CD4-positive, alpha-beta T cell treated with Interleukin-15 for 1 hour (primary cell): ENCODE measurements around the gene PTF1A.

ENCODE experiments used
- DNase-seq: peaks from one replicate; pipeline ENCODE4 v3.0.0-alpha.2; 2020

The PTF1A gene

GRCh38 chr10:23189024-23189423 lies 3.1 kb upstream of the PTF1A start:
- no peak for DNase-seq

- DNase-seq, result no peak
These were observed 994 bp upstream of the PTF1A start for GRCh38 chr10:23190872-23191763.

GRCh38 chr10:23192712-23193434 lies 761 bp downstream of the PTF1A start:
- no peak for DNase-seq

GRCh38 chr10:23193435-23194074 lies 1.4 kb downstream of the PTF1A start:
- no peak for DNase-seq

GRCh38 chr10:23194471-23194965 lies 2.4 kb downstream of the PTF1A start:
- DNase-seq, result no peak

GRCh38 chr10:23194966-23195845 lies 3.1 kb downstream of the PTF1A start:
- no peak for DNase-seq

- DNase-seq, result no peak
These were observed 3.9 kb downstream of the PTF1A start for GRCh38 chr10:23195846-23196600.

- DNase-seq, result no peak
These were observed 4.8 kb downstream of the PTF1A start for GRCh38 chr10:23196915-23197314.

- DNase-seq, result no peak
These were observed 5.3 kb downstream of the PTF1A start for GRCh38 chr10:23197416-23197861.

- DNase-seq, result no peak
These were observed 6.5 kb downstream of the PTF1A start for GRCh38 chr10:23198610-23198939.

- DNase-seq, result no peak
These were observed 7.0 kb downstream of the PTF1A start for GRCh38 chr10:23198940-23199767.

- no peak for DNase-seq
These were observed 7.8 kb downstream of the PTF1A start for GRCh38 chr10:23199768-23200511.

- DNase-seq, result no peak
These were observed 8.5 kb downstream of the PTF1A start for GRCh38 chr10:23200586-23200985.

GRCh38 chr10:23200997-23201652 lies 9.0 kb downstream of the PTF1A start:
- no peak for DNase-seq

GRCh38 chr10:23201837-23202236 lies 9.7 kb downstream of the PTF1A start:
- no peak for DNase-seq

GRCh38 chr10:23202779-23203178 lies 10.7 kb downstream of the PTF1A start:
- DNase-seq, result no peak

- no peak for DNase-seq
These were observed 11.5 kb downstream of the PTF1A start for GRCh38 chr10:23203369-23204325.

GRCh38 chr10:23204773-23205172 lies 12.7 kb downstream of the PTF1A start:
- DNase-seq, result no peak
